Activated CD8-positive, alpha-beta memory T cell treated with anti-CD3 and anti-CD28 coated beads, Interleukin-2, amount 50 U/mL, for 4 hours (primary cell): ENCODE measurements around the gene DAZ4.
"Not testable (repeated sequence)": the region's sequence is repeated elsewhere in the genome, so short reads cannot be mapped to it uniquely, and the experiment has no call there.

Experiments
- DNase-seq: peaks from one replicate; pipeline ENCODE4 v3.0.0-alpha.2; 2020

DAZ4 gene

GRCh38 chrY:24833619-24834018 is at the start of gene DAZ4:
Gene DAZ4, plus strand, starts transcription at chrY:24833919. Its CDS starts 208 bp downstream, at chrY:24834127.
- not testable (repeated sequence) for DNase-seq

- not testable (repeated sequence) for DNase-seq
Observed at GRCh38 chrY:24813293-24813692, 20.4 kb upstream of the DAZ4 start, which contains the start of gene DAZ3. Gene DAZ3, minus strand, starts transcription at chrY:24813393. Its CDS starts 208 bp downstream, at chrY:24813185.

GRCh38 chrY:24821836-24822235 is 11.9 kb upstream of the DAZ4 start:
- DNase-seq: not testable (repeated sequence)

GRCh38 chrY:24824184-24824879 is 9.4 kb upstream of the DAZ4 start:
- not testable (repeated sequence) for DNase-seq

- DNase-seq: not testable (repeated sequence)
Observed at GRCh38 chrY:24825069-24825468, 8.7 kb upstream of the DAZ4 start.
